Chondrocyte (in vitro differentiated cells): ENCODE data around the gene C19orf12. TPM values are rescaled to one million over a fixed set of nuclear protein-coding genes. Genes with fewer than 3 reads are reported as not detected.

Experiments
- DNase-seq: peaks from one replicate; pipeline ENCODE4 v3.0.0; 2021; ENCODE audit warnings: mixed read lengths, low spot score
- H3K27ac Mint-ChIP-seq: one replicate; pipeline ENCODE4 v1.8.0; 2021; ENCODE audit warnings: mild to moderate bottlenecking, moderate library complexity, mixed read lengths; ENCODE audit not compliant: unreplicated experiment
- H3K27me3 Mint-ChIP-seq: 2 replicates; pipeline ENCODE4 v1.8.0; 2021; ENCODE audit warnings: low read depth, mixed read lengths
- H3K36me3 Mint-ChIP-seq: 2 replicates; pipeline ENCODE4 v1.8.0; 2021; ENCODE audit warnings: low read depth, mixed read lengths
- H3K4me1 Mint-ChIP-seq: 2 replicates; pipeline ENCODE4 v1.8.0; 2021; ENCODE audit warnings: low read depth, mild to moderate bottlenecking, mixed read lengths
- H3K4me3 Mint-ChIP-seq: one replicate; pipeline ENCODE4 v1.8.0; 2021; ENCODE audit warnings: mild to moderate bottlenecking, moderate library complexity, mixed read lengths; ENCODE audit not compliant: unreplicated experiment
- H3K9me3 Mint-ChIP-seq: 2 replicates; pipeline ENCODE4 v1.8.0; 2021; ENCODE audit warnings: low read depth, mixed read lengths
- long read RNA-seq: library from polyadenylated mRNA; stranded (forward); transcript quantifications from one replicate; pipeline ENCODE4 v2.0.0, GENCODE V29; 2021
- total RNA-seq: library from RNA; stranded (reverse); gene quantifications from 3 replicates; pipeline ENCODE4 v1.2.1, GENCODE V29; 2021
- TF ChIP-seq, protein P1 (sequence below): fragments of 200-600 bp; sonication (generic); IDR thresholded peaks from 2 replicates; pipeline ENCODE4 v1.5.0; 2021; ENCODE audit warnings: antibody characterized with exemption, mild to moderate bottlenecking, moderate library complexity

C19orf12 gene
- total RNA-seq: 43.7 to 46.9 TPM (median 46.4 TPM) in 3 replicates
- long read RNA-seq, full-length matches to known transcripts: 90 of 98 reads
- long read RNA-seq, partial matches to known transcripts: 0 of 98 reads
- long read RNA-seq, other reads (novel, unspliced or antisense): 8 of 98 reads

DNA sequence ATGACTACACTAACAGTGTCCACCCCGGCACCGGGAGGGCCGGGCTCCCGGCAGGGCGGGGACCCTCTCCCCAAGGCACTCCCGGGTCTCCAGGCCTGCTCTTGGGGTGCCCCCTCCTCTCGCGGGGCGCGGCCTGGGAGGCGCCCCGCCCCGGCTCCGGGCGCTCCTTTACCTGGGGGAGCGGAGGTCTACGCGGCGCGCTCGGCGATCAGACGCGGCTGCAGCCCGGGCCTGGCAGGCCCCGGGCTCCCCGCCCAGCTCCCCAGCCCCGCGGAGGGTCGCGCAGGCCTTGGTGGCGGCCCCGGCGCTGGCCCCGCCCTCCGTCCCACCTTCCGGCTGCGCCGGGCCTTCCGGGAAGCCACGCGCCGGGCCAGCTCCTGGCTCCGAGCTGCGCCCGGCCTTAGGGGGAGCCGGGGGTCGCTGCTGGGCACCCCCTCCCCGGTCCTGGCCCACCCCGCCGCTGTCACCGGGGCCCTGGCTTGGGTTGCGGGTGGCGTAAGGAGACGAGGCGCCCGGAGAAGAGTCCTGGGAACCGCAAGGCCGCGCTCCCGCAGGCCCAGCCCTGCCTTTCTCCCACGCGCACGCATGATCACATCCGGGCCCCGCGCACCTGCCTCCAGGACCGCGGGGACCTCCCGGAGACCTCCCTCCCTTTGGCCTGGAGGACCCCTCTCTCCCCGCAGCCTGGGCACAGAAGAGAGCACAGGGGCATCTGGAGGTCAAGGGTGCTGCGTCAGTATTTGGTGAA is at the start of gene C19orf12:
TSS of gene C19orf12 (minus strand) at position 309 of the 748 bp plus-strand sequence. CDS start 6,848 bp downstream, outside the sequence.
- Mint-ChIP-seq H3K27ac (peak within 1 kb of the TSS; percentile 97), H3K9me3 (no peaks in the 10 kb centered on the region), H3K4me1 (peaks cover 47% of the 10 kb centered on the region), H3K36me3 (peaks cover 2% of the 10 kb centered on the region), H3K27me3 (no peaks in the 10 kb centered on the region), H3K4me3 (peak within 1 kb of the TSS; percentile 82)
- DNase-seq: no peak
- TF ChIP-seq, protein P1, sequence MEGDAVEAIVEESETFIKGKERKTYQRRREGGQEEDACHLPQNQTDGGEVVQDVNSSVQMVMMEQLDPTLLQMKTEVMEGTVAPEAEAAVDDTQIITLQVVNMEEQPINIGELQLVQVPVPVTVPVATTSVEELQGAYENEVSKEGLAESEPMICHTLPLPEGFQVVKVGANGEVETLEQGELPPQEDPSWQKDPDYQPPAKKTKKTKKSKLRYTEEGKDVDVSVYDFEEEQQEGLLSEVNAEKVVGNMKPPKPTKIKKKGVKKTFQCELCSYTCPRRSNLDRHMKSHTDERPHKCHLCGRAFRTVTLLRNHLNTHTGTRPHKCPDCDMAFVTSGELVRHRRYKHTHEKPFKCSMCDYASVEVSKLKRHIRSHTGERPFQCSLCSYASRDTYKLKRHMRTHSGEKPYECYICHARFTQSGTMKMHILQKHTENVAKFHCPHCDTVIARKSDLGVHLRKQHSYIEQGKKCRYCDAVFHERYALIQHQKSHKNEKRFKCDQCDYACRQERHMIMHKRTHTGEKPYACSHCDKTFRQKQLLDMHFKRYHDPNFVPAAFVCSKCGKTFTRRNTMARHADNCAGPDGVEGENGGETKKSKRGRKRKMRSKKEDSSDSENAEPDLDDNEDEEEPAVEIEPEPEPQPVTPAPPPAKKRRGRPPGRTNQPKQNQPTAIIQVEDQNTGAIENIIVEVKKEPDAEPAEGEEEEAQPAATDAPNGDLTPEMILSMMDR: peak; percentile 39

DNA sequence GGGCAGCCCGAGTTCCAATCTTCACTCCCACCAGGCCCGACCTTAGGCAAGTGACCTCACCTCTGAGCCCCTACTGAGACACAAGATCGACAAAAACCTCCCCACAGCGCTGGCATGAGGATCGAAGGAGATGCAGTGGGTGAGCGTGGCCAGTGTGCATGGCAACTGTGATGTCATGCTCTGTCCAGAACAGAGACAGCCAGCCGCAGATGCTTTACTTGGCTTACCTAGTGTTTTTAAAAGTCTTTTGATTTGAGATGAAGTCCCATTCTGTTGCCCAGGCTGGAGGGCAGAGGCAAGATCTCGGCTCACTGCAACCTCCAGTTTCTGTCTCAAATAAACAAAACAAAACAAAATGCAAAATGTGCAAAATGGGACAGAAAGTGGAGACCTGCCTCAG is 49.3 kb upstream of the C19orf12 start:
- no peaks in the 10 kb centered on the region for H3K36me3 Mint-ChIP-seq

DNA sequence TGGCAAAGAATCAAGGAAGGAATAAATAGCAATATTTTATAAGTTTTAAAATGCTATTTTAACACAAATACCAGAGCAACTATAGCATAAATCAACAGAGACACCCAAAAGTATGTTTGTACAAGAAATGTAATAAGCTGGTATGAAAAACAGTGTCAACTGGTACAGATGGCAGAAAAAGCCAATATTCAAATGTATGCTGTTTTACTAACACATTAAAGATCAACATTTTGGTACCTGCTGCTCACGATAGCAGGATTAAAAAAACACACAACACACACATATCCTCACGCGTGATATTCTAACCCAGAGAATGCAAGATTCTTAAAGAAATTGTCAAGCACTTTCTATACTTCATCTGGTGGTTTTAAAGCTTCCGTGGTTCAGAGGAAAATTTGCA is 48.1 kb upstream of the C19orf12 start:
- peaks cover 18% of the 10 kb centered on the region for H3K27me3 Mint-ChIP-seq
- DNase-seq: no peak
- H3K4me3 Mint-ChIP-seq: no peak overlapping the region
- H3K36me3 Mint-ChIP-seq: no peaks in the 10 kb centered on the region
- no peaks in the 10 kb centered on the region for H3K4me1 Mint-ChIP-seq
- H3K27ac Mint-ChIP-seq: no peak overlapping the region
- H3K9me3 Mint-ChIP-seq: no peaks in the 10 kb centered on the region
- TF ChIP-seq, protein P1: no peak

More for the DNA sequence above, 49.3 kb upstream of the C19orf12 start:
- Mint-ChIP-seq H3K9me3 (no peaks in the 10 kb centered on the region), H3K4me3 (no peak overlapping the region), H3K27ac (no peak overlapping the region), H3K4me1 (no peaks in the 10 kb centered on the region), H3K27me3 (peaks cover 19% of the 10 kb centered on the region)
- TF ChIP-seq, protein P1: no peak
- no peak for DNase-seq

DNA sequence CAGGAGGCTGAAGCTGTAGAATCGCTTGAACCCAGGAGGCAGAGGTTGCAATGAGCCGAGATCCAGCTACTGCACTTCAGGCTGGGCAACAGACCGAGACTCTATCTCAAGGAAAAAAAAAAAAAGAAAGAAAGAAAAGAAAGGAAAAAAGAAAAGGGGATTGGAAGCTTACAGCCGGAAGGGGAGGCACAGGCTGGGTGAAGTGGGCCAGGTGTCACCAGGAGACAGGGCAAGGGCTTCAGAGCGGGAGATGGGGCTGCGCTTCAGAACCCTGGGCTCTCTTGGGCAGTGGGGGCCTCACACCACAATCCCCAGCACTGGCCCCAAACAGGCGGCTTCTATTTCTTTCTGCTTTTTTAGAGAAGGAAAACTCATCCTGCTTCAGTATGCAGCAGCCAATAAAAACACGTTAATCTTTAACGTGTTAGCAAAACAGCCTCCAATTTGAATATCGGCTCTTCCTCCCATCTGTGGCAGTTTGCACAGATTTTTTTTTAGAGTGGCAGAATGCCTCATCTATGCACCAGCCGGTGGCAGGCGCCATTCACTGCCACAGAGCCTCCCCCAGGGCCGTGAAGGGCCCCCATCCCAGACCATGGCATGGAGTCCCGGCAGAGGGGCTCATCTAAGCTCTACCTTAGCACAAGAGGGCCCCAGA is 46.6 kb upstream of the C19orf12 start:
- TF ChIP-seq, protein P1: no peak
- Mint-ChIP-seq H3K36me3 (no peaks in the 10 kb centered on the region), H3K4me3 (no peak overlapping the region), H3K27ac (no peak overlapping the region), H3K4me1 (no peaks in the 10 kb centered on the region), H3K27me3 (peaks cover 17% of the 10 kb centered on the region), H3K9me3 (no peaks in the 10 kb centered on the region)
- no peak for DNase-seq

DNA sequence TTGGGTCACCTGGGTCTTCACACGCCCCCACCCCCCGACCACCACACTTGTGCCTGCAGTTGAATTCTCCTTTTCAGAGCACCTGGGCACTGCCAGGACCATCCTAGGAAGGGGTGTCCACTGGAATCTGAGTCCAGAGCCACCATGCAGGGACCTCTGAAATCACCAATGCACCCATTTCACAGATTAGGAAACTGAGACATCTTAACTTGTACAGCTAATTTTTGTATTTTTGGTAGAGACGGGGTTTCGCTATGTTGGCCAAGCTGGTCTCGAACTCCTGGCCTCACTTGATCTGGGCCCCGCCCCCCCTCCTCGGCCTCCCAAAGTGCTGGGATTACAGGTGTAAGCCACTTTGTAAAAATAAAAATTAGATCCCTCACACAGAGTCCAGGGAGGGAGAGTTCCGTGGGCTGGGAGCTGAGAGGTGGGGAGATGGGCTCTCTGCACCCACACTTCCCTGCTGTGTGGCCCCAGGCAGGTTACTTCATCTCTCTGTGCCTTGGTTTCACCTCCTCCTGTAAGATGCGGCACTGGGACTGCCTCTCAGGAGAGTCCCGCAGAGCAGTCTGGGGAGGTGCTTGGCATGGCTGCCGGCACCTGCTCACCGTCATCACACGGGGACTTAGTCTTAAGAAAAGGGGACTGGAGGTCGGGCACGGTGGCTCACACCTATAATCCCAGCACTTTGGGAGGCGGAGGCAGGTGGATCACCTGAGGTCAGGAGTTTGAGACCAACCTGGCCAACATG is 45.9 kb upstream of the C19orf12 start:
- Mint-ChIP-seq H3K4me3 (no peak overlapping the region), H3K36me3 (no peaks in the 10 kb centered on the region), H3K27me3 (peaks cover 10% of the 10 kb centered on the region), H3K9me3 (no peaks in the 10 kb centered on the region), H3K27ac (no peak overlapping the region), H3K4me1 (no peaks in the 10 kb centered on the region)
- no peak for DNase-seq
- TF ChIP-seq, protein P1: no peak
